Neural progenitor cell (in vitro differentiated cells): Measurements from ENCODE around the gene GHITM.
"Not testable (repeated sequence)": the region's sequence is repeated elsewhere in the genome, so short reads cannot be mapped to it uniquely, and the experiment has no call there.

ENCODE experiments used
- EZH2 ChIP-seq: fragments of 200-600 bp; sonication (generic); IDR thresholded peaks from 2 replicates; pipeline ENCODE4 v1.6.1; 2017; ENCODE audit warnings: antibody characterized with exemption, mild to moderate bottlenecking, moderate library complexity
- EZH2phosphoT487 ChIP-seq: fragments of 200-600 bp; sonication (generic); IDR thresholded peaks from 2 replicates; pipeline ENCODE4 v1.6.1; 2017; ENCODE audit warnings: antibody characterized with exemption
- TF ChIP-seq, protein P1 (sequence below): fragments of 200-600 bp; sonication (generic); IDR thresholded peaks from 2 replicates; pipeline ENCODE4 v1.5.1; 2017; ENCODE audit warnings: antibody characterized with exemption, mild to moderate bottlenecking

DNA sequence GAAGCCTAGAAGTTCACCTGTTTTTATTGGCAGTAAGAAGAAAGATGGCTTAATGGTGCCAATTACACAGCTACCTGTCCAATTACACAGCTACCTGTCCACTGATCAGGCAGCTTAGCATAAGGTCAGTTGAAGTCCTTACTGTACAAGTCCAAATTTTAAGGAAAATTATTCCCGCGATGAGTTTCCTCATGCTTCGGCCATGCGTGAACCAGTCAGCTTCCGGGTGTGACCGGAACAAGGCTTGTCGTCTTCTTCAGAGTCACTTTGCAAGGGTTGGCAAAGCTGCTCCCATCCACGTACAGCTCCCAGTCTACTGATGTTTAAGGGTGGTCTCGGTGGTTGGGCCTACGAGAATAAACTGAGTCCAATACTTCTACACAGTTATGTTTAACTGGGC lies 29.1 kb downstream of the GHITM start:
- TF ChIP-seq, protein P1, sequence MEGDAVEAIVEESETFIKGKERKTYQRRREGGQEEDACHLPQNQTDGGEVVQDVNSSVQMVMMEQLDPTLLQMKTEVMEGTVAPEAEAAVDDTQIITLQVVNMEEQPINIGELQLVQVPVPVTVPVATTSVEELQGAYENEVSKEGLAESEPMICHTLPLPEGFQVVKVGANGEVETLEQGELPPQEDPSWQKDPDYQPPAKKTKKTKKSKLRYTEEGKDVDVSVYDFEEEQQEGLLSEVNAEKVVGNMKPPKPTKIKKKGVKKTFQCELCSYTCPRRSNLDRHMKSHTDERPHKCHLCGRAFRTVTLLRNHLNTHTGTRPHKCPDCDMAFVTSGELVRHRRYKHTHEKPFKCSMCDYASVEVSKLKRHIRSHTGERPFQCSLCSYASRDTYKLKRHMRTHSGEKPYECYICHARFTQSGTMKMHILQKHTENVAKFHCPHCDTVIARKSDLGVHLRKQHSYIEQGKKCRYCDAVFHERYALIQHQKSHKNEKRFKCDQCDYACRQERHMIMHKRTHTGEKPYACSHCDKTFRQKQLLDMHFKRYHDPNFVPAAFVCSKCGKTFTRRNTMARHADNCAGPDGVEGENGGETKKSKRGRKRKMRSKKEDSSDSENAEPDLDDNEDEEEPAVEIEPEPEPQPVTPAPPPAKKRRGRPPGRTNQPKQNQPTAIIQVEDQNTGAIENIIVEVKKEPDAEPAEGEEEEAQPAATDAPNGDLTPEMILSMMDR: not testable (repeated sequence)
- TF ChIP-seq EZH2, EZH2phosphoT487: not testable (repeated sequence)
